GM12891 (cell line): ENCODE results near the gene DET1.

Experiments
- DNase-seq: peaks from one replicate; pipeline ENCODE4 v3.0.0; 2011; ENCODE audit warnings: low spot score; ENCODE audit not compliant: insufficient read length
- FAIRE-seq: peaks from 2 replicates; lab custom pipeline; 2011; peaks lifted over from hg19 to GRCh38; lab: Jason Lieb, UNC
- POLR2AphosphoS5 ChIP-seq: IDR thresholded peaks from 2 replicates; pipeline ENCODE4 v1.6.1; 2011; ENCODE audit warnings: low read depth, low read length, control low read depth
- SPI1 ChIP-seq: IDR thresholded peaks from 2 replicates; pipeline ENCODE4 v1.6.1; 2011; ENCODE audit warnings: low read depth, low read length, control low read depth
- TAF1 ChIP-seq: IDR thresholded peaks from 2 replicates; pipeline ENCODE4 v1.6.1; 2011; ENCODE audit warnings: low read depth, low read length, control low read depth

The DET1 gene

DNA sequence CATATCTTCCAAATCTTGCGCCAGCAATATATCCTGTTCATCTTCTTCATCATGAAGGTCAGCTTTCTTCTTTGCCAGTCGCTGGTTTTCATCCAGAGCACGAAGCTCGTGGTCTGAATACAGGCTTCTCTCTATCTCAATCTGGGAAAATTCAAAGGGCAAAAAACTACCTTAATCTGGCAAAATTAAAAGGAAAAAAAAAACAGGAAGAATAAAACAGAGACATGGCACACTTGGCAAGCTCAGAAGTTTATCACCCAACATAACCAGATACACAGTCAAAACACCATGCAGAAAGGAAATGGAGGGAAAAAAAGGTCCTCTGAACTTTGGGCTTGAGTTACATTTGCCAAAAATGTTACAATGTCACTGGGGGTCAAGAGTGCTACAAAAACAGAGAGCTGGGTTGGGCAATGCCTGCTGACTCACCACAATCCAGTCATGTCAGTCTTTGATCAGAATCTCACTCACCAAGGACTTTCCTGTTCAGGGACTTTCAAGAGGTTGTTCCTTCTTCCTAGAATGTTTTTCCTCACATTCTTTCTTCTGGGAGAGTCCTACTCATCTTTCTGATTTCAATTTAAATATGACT lies 80.8 kb downstream of the DET1 start:
- DNase-seq (no peak), FAIRE-seq (no peak)
- TF ChIP-seq TAF1 (no peak), POLR2AphosphoS5 (no peak)

GRCh38 chr15:88463870-88464532 lies 82.5 kb downstream of the DET1 start:
- FAIRE-seq (no peak), DNase-seq (no peak)
- no peak for TF ChIP-seq SPI1
